HCEC 1CT (cell line): ENCODE results near the gene TDRD9.

Experiments used
- DNase-seq: peaks from one replicate; pipeline ENCODE4 v3.0.0-alpha.2; 2017

Gene TDRD9

DNA sequence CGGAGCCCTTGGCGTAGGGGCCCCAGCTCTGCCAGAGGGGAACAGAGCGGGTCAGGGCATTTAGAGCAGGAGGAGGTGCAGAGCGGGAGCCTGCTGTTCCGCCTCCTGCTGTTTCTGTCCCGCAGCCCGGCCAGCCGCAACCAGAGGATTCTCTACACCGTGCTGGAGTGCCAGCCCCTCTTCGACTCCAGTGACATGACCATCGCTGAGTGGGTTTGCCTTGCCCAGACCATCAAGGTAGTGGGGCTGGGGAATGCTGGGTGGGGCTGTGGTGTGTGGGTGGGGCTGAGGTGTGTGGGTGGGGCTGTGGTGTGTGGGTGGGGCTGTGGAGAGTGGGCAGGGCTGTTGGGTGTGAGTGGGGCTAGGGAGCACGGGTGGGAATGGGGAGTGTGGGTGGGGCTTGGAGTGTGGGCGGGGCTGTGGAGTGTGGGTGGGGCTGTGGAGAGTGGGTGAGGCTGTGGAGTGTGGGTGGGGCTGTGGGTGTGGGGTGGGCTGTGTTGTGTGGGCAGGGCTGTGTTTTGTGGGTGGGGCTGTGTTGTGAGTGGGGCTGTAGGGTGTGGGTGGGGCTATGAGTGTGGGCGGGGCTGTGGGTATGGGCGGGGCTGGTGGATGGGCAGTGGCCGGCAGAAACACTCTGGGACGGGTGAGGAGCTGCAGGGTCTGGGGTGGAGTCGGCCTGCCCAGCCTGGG lies 165.3 kb downstream of the TDRD9 start:
- no peak for DNase-seq

DNA sequence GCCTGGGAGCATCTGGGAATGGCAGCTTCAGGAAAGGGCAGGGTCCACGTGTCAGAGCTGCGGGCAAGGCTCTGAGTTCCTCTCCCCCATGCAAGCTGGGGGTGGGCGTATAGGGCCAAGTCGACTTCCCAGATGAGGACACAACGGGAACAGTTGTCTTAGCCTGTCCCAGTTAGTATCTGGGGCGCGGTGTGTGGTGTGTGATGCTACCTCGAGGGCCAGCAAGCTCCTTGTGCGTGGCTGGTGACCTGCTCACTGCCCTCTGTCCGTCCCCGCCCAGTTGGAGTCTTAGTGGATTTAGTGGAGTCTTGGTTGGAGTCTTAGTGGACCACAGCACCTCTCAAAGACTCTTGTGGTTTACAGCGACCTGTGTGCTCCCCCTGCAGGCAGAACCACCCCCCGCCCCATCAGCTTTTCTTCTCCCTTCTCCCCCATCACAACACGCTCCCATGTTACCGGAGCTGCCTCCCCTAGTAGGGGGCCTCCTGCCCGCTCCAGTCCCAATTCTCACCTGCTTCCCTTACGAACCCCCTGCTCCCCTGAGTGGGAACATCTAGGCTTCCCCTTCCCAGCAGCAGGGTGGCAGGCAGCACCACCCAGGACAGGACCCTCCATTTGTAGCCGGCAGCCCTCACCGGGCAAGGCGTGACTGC lies 165.9 kb downstream of the TDRD9 start:
- no peak for DNase-seq

DNA sequence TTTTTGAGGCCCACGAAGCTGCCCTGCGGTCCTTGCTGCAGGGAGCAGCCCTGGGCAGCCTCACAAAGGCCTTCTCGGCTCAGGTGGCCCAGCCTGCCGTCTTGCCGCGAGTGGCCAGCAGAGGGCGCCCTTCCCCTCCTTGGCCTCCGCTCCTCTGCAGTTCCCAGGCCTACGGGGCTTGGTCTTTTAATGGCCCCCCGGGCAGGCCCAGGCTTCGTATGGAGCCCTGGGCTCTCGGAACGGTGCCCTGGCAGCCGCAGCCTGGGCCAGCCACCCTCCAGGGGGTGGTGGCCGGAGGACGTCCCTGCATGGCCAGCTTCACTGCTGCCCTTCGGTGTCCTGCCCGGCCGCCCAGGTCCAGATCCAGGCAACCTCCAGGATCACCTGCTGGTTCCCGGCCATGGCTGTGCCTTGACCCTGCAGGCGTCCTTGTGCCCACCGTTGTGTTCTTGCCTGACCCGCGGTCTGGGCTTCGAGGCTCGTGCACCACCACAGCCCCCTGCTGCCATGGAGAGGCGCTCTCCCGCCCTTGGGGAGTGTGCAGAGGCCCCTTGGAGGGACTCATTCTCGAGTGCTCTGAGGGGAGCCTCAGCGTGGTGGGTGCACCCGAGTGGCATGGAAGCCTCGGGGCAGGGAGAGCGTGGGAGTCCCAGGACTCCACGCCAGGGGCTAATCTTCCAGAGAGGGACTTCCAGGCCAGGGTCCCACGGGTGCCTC lies 166.6 kb downstream of the TDRD9 start:
- DNase-seq = peak; percentile 4

DNA sequence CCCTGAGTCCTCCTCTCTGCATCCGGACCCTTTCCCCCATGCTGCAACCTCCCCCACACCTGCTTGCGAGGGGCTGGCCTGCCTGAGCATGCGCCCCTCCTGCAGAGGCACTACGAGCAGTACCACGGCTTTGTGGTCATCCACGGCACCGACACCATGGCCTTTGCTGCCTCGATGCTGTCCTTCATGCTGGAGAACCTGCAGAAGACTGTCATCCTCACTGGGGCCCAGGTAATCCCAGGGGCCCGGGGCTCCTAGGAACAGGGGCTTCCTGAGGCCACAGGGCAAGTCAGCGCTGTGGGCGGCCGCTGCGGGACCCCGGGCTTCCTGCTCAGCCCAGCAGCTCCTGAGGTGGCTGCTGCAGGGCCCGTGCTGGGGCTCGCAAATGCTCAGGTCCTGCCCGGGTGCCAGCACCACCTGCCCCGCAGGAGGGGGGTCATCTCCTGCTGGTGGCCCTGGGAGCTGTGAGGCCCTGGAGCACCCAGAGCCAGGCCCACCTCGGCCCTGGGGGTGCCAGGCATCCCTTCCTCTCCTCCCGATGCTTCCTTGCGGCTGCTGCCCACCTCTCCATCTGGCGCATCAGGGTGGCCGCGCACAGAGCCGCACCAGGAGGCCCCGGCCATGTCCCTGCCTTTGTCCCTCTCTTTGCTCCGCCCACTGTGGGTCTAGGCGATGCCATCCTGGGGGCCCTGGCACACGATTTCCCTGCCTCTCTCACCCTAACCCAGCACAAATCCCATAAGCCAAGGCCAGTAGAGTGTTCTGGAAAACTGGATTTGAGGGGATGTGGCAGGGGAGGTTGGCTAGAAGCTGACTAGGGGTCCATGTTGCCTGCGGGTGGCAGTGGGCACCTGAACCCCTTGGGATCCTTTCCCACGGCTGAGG lies 167.4 kb downstream of the TDRD9 start:
- no peak for DNase-seq

DNA sequence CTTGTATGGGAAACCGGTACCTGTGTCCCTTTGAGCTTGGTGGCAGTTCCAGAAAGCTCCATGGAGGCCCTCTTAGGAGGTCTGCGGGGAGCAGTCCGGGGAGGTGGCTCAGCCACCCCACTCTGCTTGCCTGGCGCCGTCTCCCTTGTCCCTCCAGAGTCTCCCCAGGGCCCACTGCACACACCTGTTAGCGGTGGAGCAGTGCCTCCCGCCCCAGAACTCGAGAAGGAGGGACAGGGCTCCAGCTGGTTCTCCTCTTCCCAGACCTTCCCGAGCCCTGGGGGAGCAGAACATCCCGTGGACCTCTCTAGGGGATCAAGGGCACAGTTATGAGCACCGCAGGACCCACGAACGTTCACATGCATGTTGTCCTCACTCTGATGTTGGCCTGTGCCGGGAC lies 168.1 kb downstream of the TDRD9 start:
- no peak for DNase-seq

DNA sequence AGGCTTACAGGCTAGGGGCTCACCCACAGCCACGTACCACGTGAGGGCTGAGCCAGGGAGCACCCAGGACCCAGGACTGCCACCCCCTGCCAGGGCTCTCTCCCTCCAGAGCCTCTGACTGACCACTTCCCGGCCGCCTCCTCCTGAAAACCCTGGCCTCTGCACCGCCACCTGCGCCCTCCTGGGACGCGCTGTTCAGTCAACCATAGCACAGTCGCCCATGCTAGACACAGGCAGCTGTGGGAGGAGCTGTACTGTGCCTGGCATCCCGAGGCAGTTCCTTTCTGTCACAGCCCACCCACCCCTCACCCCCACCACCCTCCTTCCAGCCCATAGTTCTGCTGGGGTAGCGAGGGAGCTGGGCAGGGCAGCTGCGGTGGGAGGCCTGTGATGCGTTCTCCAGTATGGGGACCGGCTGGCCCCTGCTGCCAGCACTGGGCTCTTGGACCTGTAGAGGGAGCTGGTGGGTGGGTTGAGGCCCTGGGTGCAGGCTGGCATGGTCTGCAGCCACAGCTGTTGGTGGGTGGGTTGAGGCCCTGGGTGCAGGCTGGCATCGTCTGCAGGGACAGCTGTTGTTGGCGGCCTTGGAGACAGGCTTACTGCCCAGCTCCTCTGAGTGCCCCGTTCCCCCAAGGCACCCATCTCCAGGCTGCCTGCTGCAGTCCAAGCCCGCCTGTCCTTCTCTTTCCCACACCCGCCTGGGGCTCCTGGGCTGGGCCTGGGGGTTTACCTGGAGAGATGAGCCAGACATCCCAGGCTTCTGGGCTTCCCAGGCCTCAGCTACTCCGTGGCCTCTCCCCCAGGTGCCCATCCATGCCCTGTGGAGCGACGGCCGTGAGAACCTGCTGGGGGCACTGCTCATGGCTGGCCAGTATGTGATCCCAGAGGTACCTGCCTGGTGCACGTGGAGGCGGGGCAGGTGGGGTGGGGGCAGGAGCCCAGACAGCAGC lies 168.8 kb downstream of the TDRD9 start:
- DNase-seq = no peak

DNA sequence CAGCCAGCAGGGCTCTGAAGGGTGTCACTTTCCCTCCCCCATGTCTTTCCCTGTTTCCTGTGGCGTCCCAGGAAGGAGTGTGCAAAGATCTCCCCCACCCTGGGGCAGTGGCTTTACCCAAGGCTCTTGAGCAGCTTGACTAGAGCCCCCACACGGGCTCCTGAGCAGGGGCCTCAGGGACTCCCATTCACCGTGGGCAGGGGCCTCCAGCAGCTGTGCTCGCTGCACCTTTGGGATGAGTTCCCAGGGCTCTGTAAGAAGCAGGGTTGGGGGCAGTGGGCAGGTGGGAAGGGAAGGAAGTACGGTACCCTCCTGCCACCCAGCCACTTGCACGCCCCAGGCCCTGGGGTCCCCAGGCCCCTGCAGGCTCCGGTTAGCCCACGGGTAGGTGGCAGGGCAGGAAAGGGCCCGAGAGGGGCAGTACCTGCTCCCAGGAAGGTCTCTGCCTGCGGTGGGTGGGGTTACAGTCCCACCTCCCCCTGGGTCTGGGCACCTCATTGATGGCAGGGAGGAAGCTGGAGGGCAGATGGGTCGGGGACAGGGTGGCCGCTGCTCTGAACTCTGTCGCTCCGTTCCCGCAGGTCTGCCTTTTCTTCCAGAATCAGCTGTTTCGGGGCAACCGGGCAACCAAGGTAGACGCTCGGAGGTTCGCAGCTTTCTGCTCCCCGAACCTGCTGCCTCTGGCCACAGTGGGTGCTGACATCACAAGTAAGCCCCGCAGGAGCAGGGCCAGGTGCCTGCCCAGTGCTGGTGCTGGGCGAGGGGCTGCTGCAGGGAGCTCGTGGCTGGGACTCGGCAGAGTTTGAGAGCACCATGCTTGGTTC lies 170.2 kb downstream of the TDRD9 start:
- no peak for DNase-seq

DNA sequence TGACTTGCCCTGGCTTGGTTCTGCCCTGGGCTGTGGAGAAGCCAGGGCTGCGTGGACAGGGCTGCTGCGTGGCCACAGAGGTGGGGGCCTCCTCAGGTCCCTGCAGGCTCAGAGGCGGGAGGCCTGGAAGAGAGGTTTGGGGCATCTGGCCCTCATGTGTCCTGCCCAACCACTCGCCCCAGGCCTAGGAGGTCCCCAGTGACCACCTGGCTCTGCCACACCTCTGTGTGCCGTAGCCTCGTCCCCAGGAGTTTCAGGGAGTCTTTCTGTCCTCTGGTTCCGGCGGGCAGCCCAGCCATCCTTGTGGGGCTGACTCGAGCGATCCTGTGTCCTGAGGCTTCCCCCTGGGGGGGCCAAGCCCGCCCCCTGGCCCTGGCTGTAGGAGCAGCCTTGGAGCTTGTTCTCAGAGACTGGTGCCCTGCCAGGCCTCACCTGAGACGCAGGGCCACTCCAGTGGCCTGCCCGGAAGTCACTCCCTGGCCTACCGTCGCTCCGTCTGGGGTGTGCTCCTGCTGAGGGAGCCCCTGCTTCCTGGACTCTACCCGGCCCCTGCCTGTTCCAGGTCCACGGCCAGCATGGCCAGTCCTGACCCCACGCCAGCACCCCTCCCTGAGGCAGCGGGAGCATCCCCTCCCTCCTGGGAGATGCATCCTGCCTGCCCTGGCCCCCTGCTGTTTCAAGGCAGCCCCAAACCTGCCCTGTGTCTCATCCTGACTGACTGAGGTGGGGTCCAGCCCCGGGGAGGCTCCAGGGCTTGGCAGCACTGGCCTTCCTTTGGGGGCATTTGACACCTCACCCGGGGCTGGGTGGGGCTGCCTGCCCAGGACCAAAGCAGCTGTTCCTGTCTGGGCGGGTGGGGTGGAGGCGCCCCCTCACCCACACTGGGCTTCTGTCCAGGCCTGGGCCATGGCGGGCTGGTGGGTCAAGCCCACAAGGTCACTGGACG lies 171.1 kb downstream of the TDRD9 start:
- DNase-seq = no peak

DNA sequence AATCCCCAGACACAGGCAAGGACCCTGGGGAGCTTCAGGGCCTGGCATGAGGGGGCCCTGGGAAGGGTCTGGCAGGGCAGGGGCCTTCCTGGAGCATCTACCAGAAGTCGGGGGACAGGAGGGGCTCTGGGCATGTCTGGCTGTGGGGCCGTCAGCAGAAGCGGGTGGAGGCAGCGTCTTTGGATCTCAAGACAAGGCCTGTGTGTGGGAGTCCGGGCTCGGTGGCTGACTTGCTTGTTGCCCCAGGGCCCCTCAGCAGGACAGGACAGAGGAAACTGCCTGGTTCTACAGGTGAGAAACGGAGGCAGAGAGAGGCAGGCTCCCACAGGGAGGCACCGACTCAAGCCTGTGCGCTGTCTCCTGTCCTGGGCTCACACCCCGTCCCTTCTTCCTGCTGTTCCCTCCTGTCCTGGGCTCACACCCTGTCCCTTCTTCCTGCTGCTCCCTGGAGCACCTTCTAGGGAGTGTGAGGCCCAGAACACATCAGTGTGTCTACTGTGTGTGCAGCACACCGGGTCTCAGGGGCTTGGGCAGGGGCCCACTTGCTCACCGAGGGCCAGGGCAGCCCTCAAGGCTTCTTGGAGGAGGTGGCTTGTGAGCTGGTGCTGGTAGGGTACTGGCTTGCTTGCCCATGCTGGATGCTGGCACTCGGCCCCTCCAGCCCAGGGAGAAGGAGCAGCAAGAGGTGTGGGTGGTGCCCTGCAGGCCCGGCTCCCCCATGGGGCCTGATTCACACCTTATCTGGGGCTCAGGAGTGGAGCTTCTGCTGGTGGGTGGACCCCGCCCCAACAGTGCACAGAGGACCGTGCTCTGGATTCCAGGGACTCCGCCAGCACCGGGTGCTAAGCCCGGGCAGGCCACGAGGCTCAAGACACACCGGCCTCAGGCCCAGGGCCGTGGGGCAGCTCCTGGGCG lies 172.2 kb downstream of the TDRD9 start:
- no peak for DNase-seq

DNA sequence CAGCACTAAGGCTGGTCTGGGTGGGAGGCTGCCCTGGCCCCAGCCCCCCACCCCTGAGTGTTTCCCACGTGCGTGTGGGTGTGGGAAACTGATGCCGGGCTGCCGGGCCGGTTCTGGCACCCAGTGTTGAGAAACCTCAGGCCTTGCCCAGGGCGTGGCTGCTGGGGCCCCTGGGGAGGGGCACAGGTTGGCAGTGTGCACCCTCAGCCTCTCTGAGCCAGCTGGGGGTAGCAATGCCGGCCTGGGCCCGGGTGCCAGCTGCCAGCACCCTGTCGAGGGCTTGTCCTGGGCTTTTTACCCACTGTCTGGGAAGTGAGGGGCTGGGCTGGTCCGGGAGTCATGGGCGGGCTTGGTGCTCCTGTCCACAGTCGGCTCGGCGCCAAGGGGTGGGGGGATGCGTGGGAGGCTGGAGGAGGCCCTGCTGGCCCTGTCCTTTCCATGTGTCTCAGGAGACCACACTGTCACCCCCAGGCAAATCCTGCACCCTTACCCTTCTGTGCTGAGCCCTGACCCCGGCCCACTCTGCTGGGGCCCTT lies 172.9 kb downstream of the TDRD9 start:
- DNase-seq = no peak

DNA sequence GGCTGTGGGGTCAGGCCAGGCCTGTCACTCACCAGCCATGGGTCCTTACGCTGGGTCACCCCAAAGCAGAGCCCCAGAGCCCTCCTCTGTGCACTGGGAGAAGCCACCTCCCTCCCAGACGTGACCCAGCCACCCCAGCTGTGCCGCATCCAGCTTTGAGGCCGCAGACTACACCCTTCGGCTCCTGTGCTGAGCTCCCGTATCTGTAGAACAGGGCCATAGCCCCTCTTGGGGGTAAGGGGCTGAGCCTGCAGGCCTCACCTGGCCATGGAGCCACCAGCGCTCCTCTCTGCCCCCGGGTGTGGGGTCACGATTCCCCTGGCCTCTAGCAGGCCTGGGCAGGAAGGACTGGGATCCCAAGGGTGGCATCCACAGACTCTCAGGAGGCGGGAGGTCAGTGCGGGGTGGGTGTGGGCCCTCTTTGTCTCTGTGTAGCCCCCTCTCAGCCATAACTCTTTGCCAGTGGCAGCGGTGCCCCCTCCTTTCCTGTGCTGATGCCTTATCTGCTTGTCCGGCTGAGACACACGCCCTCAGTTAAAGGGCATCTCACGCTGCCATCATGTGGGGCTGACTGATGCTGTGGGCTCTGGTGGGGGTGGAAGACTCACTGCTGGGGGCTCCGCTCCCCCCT lies 173.5 kb downstream of the TDRD9 start:
- DNase-seq = no peak
